ENCODE data around the gene RNF212B. TPM values are rescaled to one million over a fixed set of nuclear protein-coding genes. Genes with fewer than 3 reads are reported as not detected.

The RNF212B gene
- total and polyA plus RNA-seq, 2 of the 13 experiments (the other 11 are each of a cell fraction or from before 2014, with no cell fraction given), result 0.05 TPM; not detected in 1

GRCh38 chr14:23320584-23321571, 83.1 kb downstream of the RNF212B start, which contains the start of gene PABPN1 (continued):
- peak; percentile 98 for TF ChIP-seq HMGXB3 (CRISPR knock-in tag; IDR thresholded peaks at IDR 0.05; ENCODE audit: borderline replicate concordance)
- no peak for TF ChIP-seq PHB2 (IDR thresholded peaks at IDR 0.05; ENCODE audit: partially characterized antibody)
- TF ChIP-seq PBX3 (CRISPR knock-in tag; IDR thresholded peaks at IDR 0.05; ENCODE audit: borderline replicate concordance), result peak; percentile 99
- no peak for TF ChIP-seq ZBTB40 (IDR thresholded peaks at IDR 0.05)
- TF ChIP-seq ZBTB40 (CRISPR knock-in tag; IDR thresholded peaks at IDR 0.05), result peak; percentile 84
- TF ChIP-seq KMT2B (CRISPR knock-in tag; IDR thresholded peaks at IDR 0.05), result peak; percentile 84
- TF ChIP-seq TAF15 (IDR thresholded peaks at IDR 0.05; ENCODE audit: low read depth, low read length, poor library complexity, severe bottlenecking), result peak; percentile 95
- no peak for TF ChIP-seq GRHL1 (CRISPR knock-in tag; conservative IDR thresholded peaks at IDR 0.05)
- peak; percentile 90 for TF ChIP-seq ZNF775 (CRISPR knock-in tag; IDR thresholded peaks at IDR 0.05; ENCODE audit: borderline replicate concordance)
- TF ChIP-seq GATA4 (IDR thresholded peaks at IDR 0.05; ENCODE audit: borderline replicate concordance, low read depth), result peak; percentile 50

All from HepG2 (cell line).